Esophagus muscularis mucosa (tissue), 4 donors: ENCODE data around the gene USP34. TPM values are rescaled to one million over a fixed set of nuclear protein-coding genes. Genes with fewer than 3 reads are reported as not detected.

Source experiments
- DNase-seq: peaks from one replicate; pipeline ENCODE4 v3.0.0-alpha.2; 2017; ENCODE audit errors: extremely low spot score
- H3K27ac ChIP-seq, 4 donors: fragments of 200-600 bp; sonication (generic); replicated peaks in 1 of 4; 1 replicate in 3 of 4; 2 replicates in 1 of 4; pipeline ENCODE4 v1.5.1; 2016 to 2019; ENCODE audit warnings: mild to moderate bottlenecking in 1 of 4
- H3K27me3 ChIP-seq, 4 donors: fragments of 200-600 bp; sonication (generic); one replicate each; pipeline versions ENCODE4 v1.5.1 to v1.6.0; 2016 to 2019
- H3K36me3 ChIP-seq, 4 donors: fragments of 200-600 bp; sonication (generic); one replicate each; pipeline ENCODE4 v1.5.1; 2016 to 2019
- H3K4me1 ChIP-seq, 4 donors: fragments of 200-600 bp; sonication (generic); one replicate each; pipeline ENCODE4 v1.5.1; 2016 to 2019
- H3K4me3 ChIP-seq, 4 donors: fragments of 200-600 bp; sonication (generic); 1 replicate in 2 of 4; 2 replicates in 2 of 4; pipeline ENCODE4 v1.5.1; 2016 to 2019; ENCODE audit warnings: mild to moderate bottlenecking in 4 of 4, moderate library complexity in 1 of 4
- H3K9me3 ChIP-seq, 4 donors: fragments of 200-600 bp; sonication (generic); 1 replicate in 3 of 4; 2 replicates in 1 of 4; pipeline ENCODE4 v1.5.1; 2016 to 2019
- EP300 ChIP-seq: sonication (generic); formaldehyde crosslinking; IDR thresholded peaks from one replicate; pipeline ENCODE4 v1.6.1; 2017; ENCODE audit warnings: antibody characterized with exemption
- POLR2A ChIP-seq: fragments of 450-650 bp; IDR thresholded peaks from one replicate; pipeline ENCODE4 v1.6.1; 2017; ENCODE audit warnings: antibody characterized with exemption, moderate library complexity, mild to moderate bottlenecking, low read depth
- POLR2AphosphoS5 ChIP-seq, 2 donors: sonication (generic); formaldehyde crosslinking; IDR thresholded peaks; one replicate each; pipeline ENCODE4 v1.6.1; 2017; ENCODE audit warnings: antibody characterized with exemption in 2 of 2
- WGBS: methylation state at CpG from one replicate; pipeline ENCODE4 v1.1.5; 2018; 5-methylcytosine and 5-hydroxymethylcytosine counted together
- intact Hi-C: fragments of 100-400 bp; cut with DNase I; formaldehyde crosslinking; loops from one replicate; pipeline ENCODE4 v1.15.1; 2023
- total RNA-seq, 4 donors: library from RNA; depleted of rRNA; stranded (reverse); fragments of >200 nt; gene quantifications; one replicate each; pipeline versions ENCODE4 v1.1.0 to v1.2.1, GENCODE V29; 2016
- TF ChIP-seq, protein P1 (sequence below), 3 experiments: fragments of 200-600 bp in 2 of 3; fragments of 450-650 bp in 1 of 3; sonication (generic) in 2 of 3; IDR thresholded peaks; one replicate each; pipeline ENCODE4 v1.5.1; 2017 to 2019; ENCODE audit warnings: antibody characterized with exemption in 3 of 3, mild to moderate bottlenecking in 2 of 3, moderate library complexity in 1 of 3

Gene USP34
- total RNA-seq, 4 donors from 2014 or later = 124 to 137 (median 129) TPM

GRCh38 chr2:61253136-61253535, 217.8 kb downstream of the USP34 start:
- TF ChIP-seq EP300 (no peak), POLR2AphosphoS5 (IDR thresholded peaks at IDR 0.05) (no peak)
- TF ChIP-seq, protein P1, sequence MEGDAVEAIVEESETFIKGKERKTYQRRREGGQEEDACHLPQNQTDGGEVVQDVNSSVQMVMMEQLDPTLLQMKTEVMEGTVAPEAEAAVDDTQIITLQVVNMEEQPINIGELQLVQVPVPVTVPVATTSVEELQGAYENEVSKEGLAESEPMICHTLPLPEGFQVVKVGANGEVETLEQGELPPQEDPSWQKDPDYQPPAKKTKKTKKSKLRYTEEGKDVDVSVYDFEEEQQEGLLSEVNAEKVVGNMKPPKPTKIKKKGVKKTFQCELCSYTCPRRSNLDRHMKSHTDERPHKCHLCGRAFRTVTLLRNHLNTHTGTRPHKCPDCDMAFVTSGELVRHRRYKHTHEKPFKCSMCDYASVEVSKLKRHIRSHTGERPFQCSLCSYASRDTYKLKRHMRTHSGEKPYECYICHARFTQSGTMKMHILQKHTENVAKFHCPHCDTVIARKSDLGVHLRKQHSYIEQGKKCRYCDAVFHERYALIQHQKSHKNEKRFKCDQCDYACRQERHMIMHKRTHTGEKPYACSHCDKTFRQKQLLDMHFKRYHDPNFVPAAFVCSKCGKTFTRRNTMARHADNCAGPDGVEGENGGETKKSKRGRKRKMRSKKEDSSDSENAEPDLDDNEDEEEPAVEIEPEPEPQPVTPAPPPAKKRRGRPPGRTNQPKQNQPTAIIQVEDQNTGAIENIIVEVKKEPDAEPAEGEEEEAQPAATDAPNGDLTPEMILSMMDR (IDR thresholded peaks at IDR 0.05) = no peak
- Histone ChIP-seq H3K9me3 (no peaks in the 10 kb centered on the region), H3K4me3 (no peak overlapping the region), H3K27me3 (no peaks in the 10 kb centered on the region), H3K4me1 (no peaks in the 10 kb centered on the region), H3K27ac (no peak overlapping the region), H3K36me3 (peaks cover 13 to 70% (median 54%) of the 10 kb centered on the region in 4 donors)
- intact Hi-C loops = no loop called here
- DNase-seq = no peak
- WGBS = 90% methylated on average over 4 of the region's 4 CpGs

DNA sequence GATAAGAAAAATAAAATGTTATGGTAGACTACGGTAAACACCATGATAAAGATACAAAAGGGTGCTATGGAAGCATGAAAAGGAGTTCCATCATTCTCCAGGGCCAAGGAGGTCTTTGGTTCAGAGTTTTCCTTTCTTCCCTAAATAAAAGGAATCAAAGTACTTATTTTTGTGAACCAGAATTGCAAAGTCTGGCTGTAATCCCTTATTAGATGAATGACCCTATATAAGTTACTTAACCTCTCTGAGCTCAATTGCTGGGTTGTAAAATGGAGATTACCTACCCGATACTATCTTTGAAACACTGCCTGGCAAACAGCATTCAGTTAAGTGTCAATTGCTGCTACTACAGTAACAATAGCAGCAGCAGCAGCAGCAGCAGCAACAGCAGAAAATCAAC, 218.9 kb downstream of the USP34 start:
- H3K27ac ChIP-seq = no peak overlapping the region
- DNase-seq = no peak
- H3K36me3 ChIP-seq = peaks cover 7 to 70% (median 51%) of the 10 kb centered on the region in 4 donors

GRCh38 chr2:61249521-61250071, 221.3 kb downstream of the USP34 start:
- DNase-seq = no peak
- no peak for TF ChIP-seq POLR2A
- TF ChIP-seq POLR2AphosphoS5 (IDR thresholded peaks at IDR 0.05) = no peak
- no peak for TF ChIP-seq EP300
- TF ChIP-seq, protein P1 (IDR thresholded peaks at IDR 0.05) = no peak
- no peaks in the 10 kb centered on the region for H3K9me3 ChIP-seq
- no peak overlapping the region for H3K27ac ChIP-seq
- H3K4me3 ChIP-seq = no peak overlapping the region
- peaks cover 0 to 7% (median 3%) of the 10 kb centered on the region in 4 donors for H3K4me1 ChIP-seq
- H3K36me3 ChIP-seq = peaks cover 0 to 64% (median 40%) of the 10 kb centered on the region in 4 donors
- no peaks in the 10 kb centered on the region for H3K27me3 ChIP-seq
- intact Hi-C loops = no loop called here
- WGBS = 95% methylated on average over 9 of the region's 9 CpGs

More for the DNA sequence above, 218.9 kb downstream of the USP34 start:
- Histone ChIP-seq H3K27me3 (no peaks in the 10 kb centered on the region), H3K4me3 (no peak overlapping the region), H3K9me3 (no peaks in the 10 kb centered on the region), H3K4me1 (peaks cover 0 to 7% (median 3%) of the 10 kb centered on the region in 4 donors)
- 95% methylated on average over 2 of the region's 2 CpGs for WGBS
- no peak for TF ChIP-seq EP300
- TF ChIP-seq POLR2AphosphoS5 (IDR thresholded peaks at IDR 0.05) = no peak
- TF ChIP-seq, protein P1 (IDR thresholded peaks at IDR 0.05) = no peak
- TF ChIP-seq POLR2A = no peak
- intact Hi-C loops = no loop called here

DNA sequence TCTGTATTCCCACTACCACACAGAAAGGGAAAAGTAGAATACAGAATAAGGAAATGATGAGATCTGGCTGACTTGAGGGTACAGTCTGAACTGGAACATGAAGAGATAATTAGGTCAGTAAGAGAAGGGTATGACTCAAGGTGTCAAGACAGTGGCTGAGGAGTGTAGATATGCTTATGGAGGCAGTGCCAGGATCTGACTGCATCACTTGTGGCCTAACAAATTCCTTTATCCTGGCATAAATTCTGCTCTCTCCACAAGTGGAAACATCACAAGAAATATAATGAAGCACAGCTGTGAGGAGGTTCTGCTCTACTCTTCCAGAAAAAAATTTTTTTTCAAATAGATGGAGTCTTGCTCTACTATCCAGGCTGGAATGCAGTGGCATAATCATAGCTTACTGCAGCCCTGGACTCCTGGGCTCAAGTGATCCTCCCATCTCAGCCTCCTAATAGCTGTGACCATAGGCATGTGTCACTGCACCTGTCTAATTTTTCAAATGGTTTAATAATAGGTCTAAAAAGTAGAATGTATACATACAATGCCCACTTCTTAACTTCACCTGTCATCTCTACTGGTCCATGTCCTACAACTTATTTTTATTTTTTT, 223.6 kb downstream of the USP34 start:
- Histone ChIP-seq H3K36me3 (peaks cover 0 to 72% (median 48%) of the 10 kb centered on the region in 4 donors), H3K4me1 (peaks cover 0 to 7% (median 3%) of the 10 kb centered on the region in 4 donors), H3K27me3 (no peaks in the 10 kb centered on the region), H3K9me3 (no peaks in the 10 kb centered on the region), H3K4me3 (no peak overlapping the region), H3K27ac (peak overlapping the region; percentile 4 to 69 (median 44))
- intact Hi-C loops = no loop called here
- TF ChIP-seq, protein P1 (IDR thresholded peaks at IDR 0.05) = no peak
- TF ChIP-seq POLR2A (no peak), EP300 (no peak), POLR2AphosphoS5 (IDR thresholded peaks at IDR 0.05) (peak; percentile 34 to 45)
- no peak for DNase-seq
